Caco-2 (cell line): ENCODE results near the gene ST6GALNAC5. TPM values are rescaled to one million over a fixed set of nuclear protein-coding genes. Genes with fewer than 3 reads are reported as not detected.
"Not testable (repeated sequence)": the region's sequence is repeated elsewhere in the genome, so short reads cannot be mapped to it uniquely, and the experiment has no call there.

Experiments used
- BruUV-seq: library from RNA; stranded (reverse); fragments of 400-500 nt; replicated peaks from 2 replicates; lab custom pipeline; 2021; lab: Mats Ljungman, UMichigan
- CTCF ChIA-PET: fragments of 300-600 bp; sonication (Branson Sonifier 250); formaldehyde crosslinking; loops from one replicate; lab custom pipeline; 2022; ENCODE audit warnings: antibody characterized with exemption; lab: Charles Lee
- POLR2A ChIA-PET: fragments of 300-600 bp; sonication (Branson Sonifier 250); formaldehyde crosslinking; loops from one replicate; lab custom pipeline; 2022; ENCODE audit warnings: antibody characterized with exemption; lab: Charles Lee
- DNase-seq, 2 experiments: peaks; one replicate each; pipeline versions ENCODE4 v3.0.0 to v3.0.0-alpha.2; 2020 to 2022
- H3K27me3 ChIP-seq: replicated peaks from 2 replicates; pipeline ENCODE4 v1.6.0; 2011; ENCODE audit warnings: low read length; ENCODE audit not compliant: control insufficient read depth, insufficient read depth
- H3K36me3 ChIP-seq: 2 replicates; pipeline ENCODE4 v1.5.1; 2011; ENCODE audit warnings: low read length; ENCODE audit not compliant: control insufficient read depth, insufficient read depth
- H3K4me1 ChIP-seq: fragments of 250-450 bp; sonication (Bioruptor Pico); 2 replicates; pipeline ENCODE4 v1.5.1; 2020; ENCODE audit warnings: mild to moderate bottlenecking
- H3K4me3 ChIP-seq: 2 replicates; pipeline ENCODE4 v1.5.1; 2011; ENCODE audit warnings: low read depth, mild to moderate bottlenecking, control low read depth, low read length
- H3K9me3 ChIP-seq: fragments of 250-450 bp; sonication (Bioruptor Pico); 2 replicates; pipeline ENCODE4 v1.5.1; 2020; ENCODE audit warnings: mild to moderate bottlenecking, moderate library complexity
- H3K27ac Mint-ChIP-seq: one replicate; pipeline ENCODE4 v1.8.0; 2022; ENCODE audit warnings: mixed read lengths; ENCODE audit not compliant: unreplicated experiment
- H3K27me3 Mint-ChIP-seq: one replicate; pipeline ENCODE4 v1.8.0; 2022; ENCODE audit warnings: mixed read lengths; ENCODE audit not compliant: insufficient read depth, unreplicated experiment
- H3K36me3 Mint-ChIP-seq: one replicate; pipeline ENCODE4 v1.8.0; 2022; ENCODE audit warnings: mild to moderate bottlenecking, mixed read lengths; ENCODE audit not compliant: insufficient read depth, unreplicated experiment
- H3K4me1 Mint-ChIP-seq: one replicate; pipeline ENCODE4 v1.8.0; 2022; ENCODE audit warnings: low read depth, mixed read lengths; ENCODE audit not compliant: unreplicated experiment
- H3K4me3 Mint-ChIP-seq: one replicate; pipeline ENCODE4 v1.8.0; 2022; ENCODE audit warnings: mild to moderate bottlenecking, moderate library complexity, mixed read lengths; ENCODE audit not compliant: unreplicated experiment
- H3K9me3 Mint-ChIP-seq: one replicate; pipeline ENCODE4 v1.8.0; 2022; ENCODE audit warnings: mixed read lengths; ENCODE audit not compliant: unreplicated experiment
- CTCF ChIP-seq, 2 experiments: fragments of 200-600 bp in 1 of 2; IDR thresholded peaks; 1 replicate in 1 of 2; 2 replicates in 1 of 2; pipeline versions ENCODE4 v1.5.1 to v1.8.0; 2011 to 2022; ENCODE audit warnings: antibody characterized with exemption in 1 of 2, control low read depth in 1 of 2, inconsistent platforms in 1 of 2, low read depth in 1 of 2, low read length in 1 of 2, mild to moderate bottlenecking in 1 of 2, moderate library complexity in 1 of 2; ENCODE audit not compliant: insufficient read depth in 1 of 2, severe bottlenecking in 1 of 2, unreplicated experiment in 1 of 2
- intact Hi-C: fragments of 100-400 bp; cut with micrococcal nuclease; formaldehyde crosslinking; loops from one replicate; pipeline ENCODE4 v1.10.0; 2022; ENCODE audit not compliant: unreplicated experiment
- total RNA-seq: library from RNA; stranded (reverse); gene quantifications from 2 replicates; pipeline ENCODE4 v1.2.3, GENCODE V29; 2022

The ST6GALNAC5 gene
- total RNA-seq, 1 experiment from 2014 or later: 0.09 TPM

GRCh38 chr1:76872944-76873343 lies 5.7 kb downstream of the ST6GALNAC5 start:
- DNase-seq: no peak
- Mint-ChIP-seq H3K27me3 (peaks cover 17% of the 10 kb centered on the region), H3K9me3 (peaks cover 8% of the 10 kb centered on the region), H3K27ac (no peak overlapping the region), H3K4me1 (no peaks in the 10 kb centered on the region), H3K36me3 (no peaks in the 10 kb centered on the region), H3K4me3 (no peak overlapping the region)
- TF ChIP-seq CTCF (IDR thresholded peaks at IDR 0.05; ENCODE audit: insufficient read depth in 1 of 2, low read depth in 1 of 2, low read length in 1 of 2, severe bottlenecking in 1 of 2, unreplicated experiment in 1 of 2): no peak
- H3K27me3 ChIP-seq: no peaks in the 10 kb centered on the region
- no TSS peak for BruUV-seq
- ChIA-PET CTCF (no interaction called here), POLR2A (no interaction called here)
- no peak overlapping the region for H3K4me3 ChIP-seq
- no peaks in the 10 kb centered on the region for H3K4me1 ChIP-seq
- H3K9me3 ChIP-seq: no peaks in the 10 kb centered on the region
- no peaks in the 10 kb centered on the region for H3K36me3 ChIP-seq
- intact Hi-C loops: no loop called here

- intact Hi-C loops: no loop called here
- no peaks in the 10 kb centered on the region for H3K36me3 ChIP-seq
- ChIA-PET CTCF (no interaction called here), POLR2A (no interaction called here)
- Mint-ChIP-seq H3K9me3 (peaks cover 8% of the 10 kb centered on the region), H3K36me3 (no peaks in the 10 kb centered on the region), H3K27me3 (peaks cover 10% of the 10 kb centered on the region), H3K4me3 (no peak overlapping the region), H3K4me1 (no peaks in the 10 kb centered on the region), H3K27ac (no peak overlapping the region)
- DNase-seq: peak in 1 of 2 experiments; percentile 1
- no peak for TF ChIP-seq CTCF (IDR thresholded peaks at IDR 0.05; ENCODE audit: insufficient read depth in 1 of 2, low read depth in 1 of 2, low read length in 1 of 2, severe bottlenecking in 1 of 2, unreplicated experiment in 1 of 2)
- no peaks in the 10 kb centered on the region for H3K27me3 ChIP-seq
- no peaks in the 10 kb centered on the region for H3K4me1 ChIP-seq
- H3K4me3 ChIP-seq: no peak overlapping the region
- H3K9me3 ChIP-seq: no peaks in the 10 kb centered on the region
- BruUV-seq: no TSS peak
These were observed 9.5 kb downstream of the ST6GALNAC5 start for GRCh38 chr1:76876655-76877395.

GRCh38 chr1:76879014-76879413 lies 11.7 kb downstream of the ST6GALNAC5 start:
- H3K4me3 Mint-ChIP-seq, H3K4me1 Mint-ChIP-seq, H3K9me3 ChIP-seq, H3K36me3 ChIP-seq, H3K4me1 ChIP-seq, H3K4me3 ChIP-seq, H3K27ac Mint-ChIP-seq, CTCF ChIA-PET, H3K27me3 Mint-ChIP-seq, intact Hi-C loops, H3K36me3 Mint-ChIP-seq, BruUV-seq, H3K27me3 ChIP-seq, DNase-seq, H3K9me3 Mint-ChIP-seq, POLR2A ChIA-PET: not testable (repeated sequence)
